HG02973 (cell line): ENCODE results near the gene MEDAG.

Experiments
- ATAC-seq: cut with Tn5 transposase; IDR thresholded peaks from one replicate; pipeline ENCODE4 v1.9.1; 2021; ENCODE audit warnings: moderate library complexity; ENCODE audit not compliant: unreplicated experiment

The MEDAG gene

DNA sequence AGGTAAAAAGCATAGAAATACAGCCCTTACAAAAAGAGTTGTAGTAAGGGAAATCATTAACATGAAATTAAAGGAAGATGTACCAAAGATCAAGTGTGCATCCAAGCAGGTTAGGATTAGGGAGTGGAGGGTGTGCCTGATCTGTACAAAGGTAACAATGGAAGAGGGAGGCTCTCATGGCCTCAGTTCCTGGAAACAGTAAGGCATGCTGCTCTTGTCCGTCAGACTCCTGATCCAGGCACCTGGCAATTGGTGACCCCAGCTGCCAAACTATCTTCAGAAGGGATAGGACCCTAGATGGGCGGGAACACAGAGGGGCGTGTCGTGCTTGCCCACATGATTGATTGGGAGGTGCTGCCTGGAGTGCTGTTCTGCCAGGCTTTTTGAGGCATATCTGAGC is 30.9 kb downstream of the MEDAG start:
- ATAC-seq = no peak

GRCh38 chr13:30943881-30944280 is 37.8 kb downstream of the MEDAG start:
- ATAC-seq = no peak

DNA sequence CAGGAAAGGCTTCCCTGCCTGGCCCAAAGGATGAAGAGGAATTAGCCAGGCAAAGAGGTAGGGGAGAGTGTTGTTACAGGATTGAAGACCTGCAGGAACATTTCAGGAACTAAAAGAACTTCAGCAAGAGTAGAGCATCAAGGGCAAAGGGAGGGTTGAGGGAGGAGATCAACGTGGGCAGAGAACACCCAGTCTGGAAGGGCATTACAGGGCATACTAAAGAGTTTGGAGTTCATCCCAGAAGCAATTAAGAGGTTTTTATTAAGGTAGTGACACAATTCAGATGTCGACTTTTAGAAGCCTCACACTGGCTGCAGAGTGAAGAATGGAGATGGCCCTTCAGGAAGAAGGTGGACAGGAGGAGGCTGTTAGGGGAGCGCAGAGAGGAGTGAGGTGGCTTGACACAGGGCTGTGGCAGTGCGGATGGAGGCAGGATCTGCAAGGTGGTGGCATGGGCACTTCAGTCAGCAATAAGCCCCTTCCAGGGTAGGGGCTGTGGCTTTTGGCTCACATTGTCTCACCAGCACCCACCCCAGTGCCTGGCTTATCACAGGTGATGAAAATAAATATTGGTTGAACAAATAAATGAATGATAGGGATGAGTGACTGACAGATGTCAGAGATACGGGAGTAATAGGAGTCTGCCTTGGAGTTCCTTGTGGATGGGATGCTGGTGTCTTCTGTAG is 51.3 kb downstream of the MEDAG start:
- ATAC-seq = no peak

DNA sequence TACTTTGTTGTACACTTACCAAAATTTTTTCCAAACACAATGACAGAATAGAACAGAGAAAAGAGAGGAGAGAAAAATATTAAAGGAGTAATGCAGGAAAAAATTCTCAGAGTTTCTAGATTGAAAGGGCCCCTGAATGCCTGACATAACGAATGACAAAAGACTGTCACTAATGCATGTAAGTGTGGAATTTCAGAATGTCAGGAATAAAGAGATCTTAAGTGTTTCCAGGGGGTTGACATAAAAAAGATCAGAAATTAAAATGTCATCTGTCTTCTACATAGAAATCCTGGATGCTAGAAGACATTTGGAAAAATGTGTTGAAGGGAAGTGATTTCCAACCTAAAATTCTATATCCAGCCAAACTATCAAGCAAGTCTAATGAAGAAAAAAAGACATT is 53.6 kb downstream of the MEDAG start:
- no peak for ATAC-seq

DNA sequence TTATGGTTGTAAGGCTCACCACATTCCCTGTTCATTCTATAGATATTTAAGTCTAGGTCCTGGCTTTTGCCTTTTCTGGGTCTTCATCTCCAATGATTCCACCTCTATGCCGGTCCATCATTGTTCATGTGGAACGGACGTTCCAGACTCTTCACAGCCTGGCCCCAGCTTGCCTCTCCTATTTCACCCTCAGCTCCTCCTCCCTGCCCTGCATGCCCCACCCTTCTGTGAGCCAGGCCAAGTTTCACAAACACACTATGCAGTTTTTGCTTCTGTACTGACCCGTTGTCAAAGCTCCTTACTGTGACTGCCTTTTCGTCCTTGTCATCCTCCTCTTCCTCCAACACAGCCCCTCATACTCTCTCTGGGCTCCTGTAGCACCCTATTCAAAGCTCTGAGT is 57.7 kb downstream of the MEDAG start:
- ATAC-seq = no peak

GRCh38 chr13:30965380-30965779 is 59.3 kb downstream of the MEDAG start:
- no peak for ATAC-seq

DNA sequence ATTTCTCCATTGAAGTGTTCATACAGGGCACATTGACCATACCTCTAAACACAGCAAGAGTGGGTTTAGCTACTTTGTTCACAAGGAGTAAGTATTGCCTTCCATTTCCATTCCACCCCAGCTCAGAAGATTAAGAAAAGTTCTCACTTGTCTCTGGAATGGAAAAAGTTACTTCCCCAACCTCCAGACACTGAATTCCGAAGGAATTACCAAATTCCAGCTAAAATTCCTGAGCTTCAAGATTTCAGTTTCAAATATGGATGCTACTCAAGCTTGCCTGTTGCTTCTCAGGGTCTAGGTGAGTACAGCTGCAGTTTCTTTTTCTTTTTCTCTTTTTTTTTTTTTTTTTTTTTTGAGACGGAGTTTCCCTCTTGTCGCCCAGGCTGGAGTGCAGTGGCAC is 60.0 kb downstream of the MEDAG start:
- no peak for ATAC-seq

DNA sequence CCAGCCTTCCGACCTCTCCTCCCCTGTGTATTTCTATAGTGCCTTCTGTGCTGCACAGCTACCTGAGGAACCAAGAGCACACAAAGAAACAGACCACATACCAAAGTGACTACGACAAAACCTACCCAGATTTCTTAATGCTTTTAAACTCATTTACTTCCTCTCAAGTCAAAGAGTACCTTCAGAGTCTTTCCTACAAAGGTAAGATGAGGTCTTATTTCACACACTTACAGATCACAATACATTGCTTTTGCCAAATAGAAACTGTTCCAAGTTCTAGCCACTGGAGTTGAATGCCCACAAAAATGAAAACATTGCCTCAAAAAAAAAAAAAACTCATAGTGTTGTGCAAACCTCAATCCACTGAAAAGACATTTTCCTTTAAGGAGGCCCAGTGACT is 62.8 kb downstream of the MEDAG start:
- no peak for ATAC-seq

DNA sequence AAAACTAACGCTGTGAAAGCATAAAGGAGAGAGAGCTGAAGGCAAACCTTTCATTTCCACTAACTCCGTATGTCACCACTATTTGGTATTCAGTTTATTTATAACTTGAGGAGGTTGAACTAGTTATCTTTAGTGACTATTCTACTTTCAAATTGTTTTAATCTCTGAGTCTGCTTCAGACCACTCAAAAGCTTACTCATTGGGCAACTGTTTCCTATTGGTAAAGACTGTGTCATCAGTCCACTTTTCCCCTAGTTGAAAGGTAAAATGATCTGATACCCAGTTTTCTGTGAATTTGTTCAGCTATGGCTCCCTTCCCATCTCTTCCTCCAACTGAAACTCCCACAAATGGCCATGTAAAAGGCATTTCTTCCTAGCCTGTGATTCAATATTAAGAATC is 65.5 kb downstream of the MEDAG start:
- ATAC-seq = no peak

DNA sequence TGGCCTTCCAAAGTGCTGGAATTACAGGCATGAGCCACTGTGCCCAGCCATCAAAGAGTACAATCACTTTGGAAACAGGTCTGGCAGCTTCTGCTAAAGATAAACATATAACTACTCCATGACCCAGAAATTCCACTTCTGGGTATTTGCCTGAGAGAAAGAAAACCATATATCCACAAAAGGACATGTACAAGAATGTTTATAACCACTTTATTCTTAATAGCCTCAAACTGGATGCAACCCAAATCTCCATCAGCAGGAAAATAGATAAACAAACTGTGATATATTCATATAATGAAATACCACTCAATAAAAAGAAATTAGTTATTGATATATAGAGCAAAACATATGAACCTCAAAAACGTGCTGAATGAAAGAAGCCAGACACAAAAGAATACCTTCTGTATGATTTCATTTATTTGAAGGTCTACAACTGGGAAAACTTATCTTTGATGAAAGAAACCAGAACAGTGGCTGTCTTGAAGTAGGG is 66.9 kb downstream of the MEDAG start:
- ATAC-seq = no peak

GRCh38 chr13:30974350-30974749 is 68.3 kb downstream of the MEDAG start:
- no peak for ATAC-seq
